ENCODE data around the gene KCNJ18. TPM values are rescaled to one million over a fixed set of nuclear protein-coding genes. Genes with fewer than 3 reads are reported as not detected.
"Not testable (repeated sequence)": the region's sequence is repeated elsewhere in the genome, so short reads cannot be mapped to it uniquely, and the experiment has no call there.

Gene KCNJ18
- total and polyA plus RNA-seq, 2 of the 13 experiments (the other 11 are each of a cell fraction or from before 2014, with no cell fraction given): not detected

- DNase-seq (ENCODE audit: low spot score); H3K4me1 ChIP-seq (ENCODE audit: insufficient read depth, low read length); intact Hi-C loops (cut with micrococcal nuclease; ENCODE audit: unreplicated experiment); H3K27me3 ChIP-seq (ENCODE audit: control insufficient read depth in 1 of 2, insufficient read depth in 2 of 2, low read length in 2 of 2); H3K9ac ChIP-seq (ENCODE audit: insufficient read depth, low read depth, low read length); H3K27ac ChIP-seq (ENCODE audit: extremely low read length, insufficient read depth, low read length); POLR2A ChIA-PET; H3K36me3 ChIP-seq (replicated peaks in 1 of 2; ENCODE audit: control insufficient read depth in 1 of 2, insufficient read depth in 2 of 2, low read length in 2 of 2); H3K79me2 ChIP-seq (ENCODE audit: insufficient read depth, low read length); H3K4me3 ChIP-seq (replicated peaks in 1 of 3; ENCODE audit: insufficient read depth in 1 of 3, low read depth in 2 of 3, low read length in 3 of 3); ATAC-seq; H4K20me1 ChIP-seq (ENCODE audit: insufficient read depth, low read length); CTCF ChIA-PET (ENCODE audit: low intra/inter-chr PET ratio, low total read pairs); H3K9me3 ChIP-seq (ENCODE audit: low read length); FAIRE-seq; H2AFZ ChIP-seq (ENCODE audit: low read length); H3K4me2 ChIP-seq (ENCODE audit: low read depth, low read length); BruUV-seq (replicated peaks): not testable (repeated sequence)
- WGBS (ENCODE audit: low lambda C conversion rate): 0% methylated on average over 5 of the region's 6 CpGs
- in situ Hi-C loops (cut with HindIII; ENCODE audit: extremely low pct_ligation_motif_present, low pct_unique_long_range_greater_than_20kb): loop anchor here (5.0 kb wide), 1 partner anchor 283 kb away; no protein-coding TSS in a partner anchor
These were observed 13.4 kb downstream of the KCNJ18 start for GRCh38 chr17:21705746-21706145.

GRCh38 chr17:21706546-21706945 lies 14.2 kb downstream of the KCNJ18 start:
- intact Hi-C loops (cut with micrococcal nuclease; ENCODE audit: unreplicated experiment); CTCF ChIA-PET (ENCODE audit: low intra/inter-chr PET ratio, low total read pairs); POLR2A ChIA-PET; H3K4me2 ChIP-seq (ENCODE audit: low read depth, low read length); H3K36me3 ChIP-seq (replicated peaks in 1 of 2; ENCODE audit: control insufficient read depth in 1 of 2, insufficient read depth in 2 of 2, low read length in 2 of 2); FAIRE-seq; H3K79me2 ChIP-seq (ENCODE audit: insufficient read depth, low read length); H3K4me3 ChIP-seq (replicated peaks in 1 of 3; ENCODE audit: insufficient read depth in 1 of 3, low read depth in 2 of 3, low read length in 3 of 3); H3K27me3 ChIP-seq (ENCODE audit: control insufficient read depth in 1 of 2, insufficient read depth in 2 of 2, low read length in 2 of 2); H4K20me1 ChIP-seq (ENCODE audit: insufficient read depth, low read length); BruUV-seq (replicated peaks); H3K27ac ChIP-seq (ENCODE audit: extremely low read length, insufficient read depth, low read length); DNase-seq (ENCODE audit: low spot score); H3K9ac ChIP-seq (ENCODE audit: insufficient read depth, low read depth, low read length); H2AFZ ChIP-seq (ENCODE audit: low read length); H3K9me3 ChIP-seq (ENCODE audit: low read length); ATAC-seq; H3K4me1 ChIP-seq (ENCODE audit: insufficient read depth, low read length): not testable (repeated sequence)
- 38% methylated on average over 3 of the region's 7 CpGs for WGBS (ENCODE audit: low lambda C conversion rate)
- in situ Hi-C loops (cut with HindIII; ENCODE audit: extremely low pct_ligation_motif_present, low pct_unique_long_range_greater_than_20kb): loop anchor here (5.0 kb wide), 1 partner anchor 284 kb away; no protein-coding TSS in a partner anchor

GRCh38 chr17:21707131-21707530 lies 14.8 kb downstream of the KCNJ18 start:
- in situ Hi-C loops (cut with HindIII; ENCODE audit: extremely low pct_ligation_motif_present, low pct_unique_long_range_greater_than_20kb): loop anchor here (5.0 kb wide), 1 partner anchor 285 kb away; no protein-coding TSS in a partner anchor
- CTCF ChIA-PET (ENCODE audit: low intra/inter-chr PET ratio, low total read pairs): not testable (repeated sequence)

GRCh38 chr17:21707711-21708611 lies 15.6 kb downstream of the KCNJ18 start:
- H3K4me3 ChIP-seq (replicated peaks in 1 of 3; ENCODE audit: insufficient read depth in 1 of 3, low read depth in 2 of 3, low read length in 3 of 3); DNase-seq (ENCODE audit: low spot score); FAIRE-seq; H3K4me1 ChIP-seq (ENCODE audit: insufficient read depth, low read length); intact Hi-C loops (cut with micrococcal nuclease; ENCODE audit: unreplicated experiment); H3K9ac ChIP-seq (ENCODE audit: insufficient read depth, low read depth, low read length); H3K36me3 ChIP-seq (replicated peaks in 1 of 2; ENCODE audit: control insufficient read depth in 1 of 2, insufficient read depth in 2 of 2, low read length in 2 of 2); CTCF ChIA-PET (ENCODE audit: low intra/inter-chr PET ratio, low total read pairs); ATAC-seq; POLR2A ChIA-PET; H2AFZ ChIP-seq (ENCODE audit: low read length); H3K27ac ChIP-seq (ENCODE audit: extremely low read length, insufficient read depth, low read length); H3K79me2 ChIP-seq (ENCODE audit: insufficient read depth, low read length); H3K9me3 ChIP-seq (ENCODE audit: low read length); H4K20me1 ChIP-seq (ENCODE audit: insufficient read depth, low read length); H3K27me3 ChIP-seq (ENCODE audit: control insufficient read depth in 1 of 2, insufficient read depth in 2 of 2, low read length in 2 of 2); BruUV-seq (replicated peaks); H3K4me2 ChIP-seq (ENCODE audit: low read depth, low read length): not testable (repeated sequence)
- in situ Hi-C loops (cut with HindIII; ENCODE audit: extremely low pct_ligation_motif_present, low pct_unique_long_range_greater_than_20kb): loop anchor here (5.0 kb wide), 1 partner anchor 286 kb away; no protein-coding TSS in a partner anchor
- WGBS (ENCODE audit: low lambda C conversion rate): 45% methylated on average over 11 of the region's 17 CpGs

More at GRCh38 chr17:21707131-21707530, 14.8 kb downstream of the KCNJ18 start:
- H2AFZ ChIP-seq (ENCODE audit: low read length); H3K27me3 ChIP-seq (ENCODE audit: control insufficient read depth in 1 of 2, insufficient read depth in 2 of 2, low read length in 2 of 2); H3K36me3 ChIP-seq (replicated peaks in 1 of 2; ENCODE audit: control insufficient read depth in 1 of 2, insufficient read depth in 2 of 2, low read length in 2 of 2); H4K20me1 ChIP-seq (ENCODE audit: insufficient read depth, low read length); H3K79me2 ChIP-seq (ENCODE audit: insufficient read depth, low read length); BruUV-seq (replicated peaks); H3K4me1 ChIP-seq (ENCODE audit: insufficient read depth, low read length); H3K9me3 ChIP-seq (ENCODE audit: low read length); H3K4me2 ChIP-seq (ENCODE audit: low read depth, low read length); H3K4me3 ChIP-seq (replicated peaks in 1 of 3; ENCODE audit: insufficient read depth in 1 of 3, low read depth in 2 of 3, low read length in 3 of 3); H3K9ac ChIP-seq (ENCODE audit: insufficient read depth, low read depth, low read length); POLR2A ChIA-PET; DNase-seq (ENCODE audit: low spot score); FAIRE-seq; intact Hi-C loops (cut with micrococcal nuclease; ENCODE audit: unreplicated experiment); ATAC-seq; H3K27ac ChIP-seq (ENCODE audit: extremely low read length, insufficient read depth, low read length): not testable (repeated sequence)
- WGBS (ENCODE audit: low lambda C conversion rate): 15% methylated on average over 4 of the region's 7 CpGs

Measured in HepG2 (cell line).